PFSK-1 (cell line): ENCODE results near the gene PRKN.

Source experiments
- FOXP2 ChIP-seq: optimal IDR thresholded peaks from 2 replicates; pipeline ENCODE3; 2011; ENCODE audit warnings: borderline replicate concordance, control low read depth, inconsistent platforms; ENCODE audit not compliant: insufficient read depth; ENCODE audit errors: extremely low read length, extremely low read depth
- POLR2AphosphoS5 ChIP-seq: IDR thresholded peaks from 2 replicates; pipeline ENCODE4 v1.6.1; 2012; ENCODE audit warnings: low read depth, mild to moderate bottlenecking, control low read depth, low read length, moderate library complexity
- SIN3A ChIP-seq: IDR thresholded peaks from 2 replicates; pipeline ENCODE4 v1.6.1; 2012; ENCODE audit warnings: mild to moderate bottlenecking, low read length, moderate library complexity, borderline replicate concordance; ENCODE audit not compliant: insufficient read depth
- TAF1 ChIP-seq: IDR thresholded peaks from 2 replicates; pipeline ENCODE4 v1.6.1; 2012; ENCODE audit warnings: low read length, control low read depth, borderline replicate concordance; ENCODE audit not compliant: insufficient read depth
- TF ChIP-seq, protein P1 (sequence below), 2 experiments: IDR thresholded peaks; 2 replicates each; pipeline versions ENCODE4 v1.6.1 to v1.8.0; 2011 to 2012; ENCODE audit warnings: low read depth in 2 of 2, low read length in 2 of 2, control low read depth in 1 of 2, inconsistent platforms in 1 of 2, mild to moderate bottlenecking in 1 of 2, moderate library complexity in 1 of 2; ENCODE audit not compliant: insufficient read depth in 1 of 2

The PRKN gene

DNA sequence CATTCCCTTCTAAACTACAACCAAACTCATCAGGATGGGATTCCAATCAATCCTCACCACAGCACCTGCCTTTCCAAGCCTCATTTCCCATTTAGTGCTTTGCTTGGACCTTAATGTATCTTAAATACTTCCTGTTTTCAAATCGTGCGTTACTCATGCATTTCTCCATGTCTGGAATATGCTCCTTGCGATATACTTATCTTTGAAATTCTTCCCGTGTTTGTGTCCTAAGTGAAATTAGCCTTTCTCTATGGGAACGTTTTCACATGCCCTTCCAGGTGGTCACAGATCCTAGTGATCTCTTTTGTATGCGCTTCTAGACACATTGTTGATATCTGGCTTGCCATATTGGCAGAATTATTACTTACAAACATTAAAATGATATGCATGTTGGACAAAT is 833.1 kb downstream of the PRKN start:
- TF ChIP-seq FOXP2, result no peak
- TF ChIP-seq SIN3A, result no peak
- TF ChIP-seq, protein P1, sequence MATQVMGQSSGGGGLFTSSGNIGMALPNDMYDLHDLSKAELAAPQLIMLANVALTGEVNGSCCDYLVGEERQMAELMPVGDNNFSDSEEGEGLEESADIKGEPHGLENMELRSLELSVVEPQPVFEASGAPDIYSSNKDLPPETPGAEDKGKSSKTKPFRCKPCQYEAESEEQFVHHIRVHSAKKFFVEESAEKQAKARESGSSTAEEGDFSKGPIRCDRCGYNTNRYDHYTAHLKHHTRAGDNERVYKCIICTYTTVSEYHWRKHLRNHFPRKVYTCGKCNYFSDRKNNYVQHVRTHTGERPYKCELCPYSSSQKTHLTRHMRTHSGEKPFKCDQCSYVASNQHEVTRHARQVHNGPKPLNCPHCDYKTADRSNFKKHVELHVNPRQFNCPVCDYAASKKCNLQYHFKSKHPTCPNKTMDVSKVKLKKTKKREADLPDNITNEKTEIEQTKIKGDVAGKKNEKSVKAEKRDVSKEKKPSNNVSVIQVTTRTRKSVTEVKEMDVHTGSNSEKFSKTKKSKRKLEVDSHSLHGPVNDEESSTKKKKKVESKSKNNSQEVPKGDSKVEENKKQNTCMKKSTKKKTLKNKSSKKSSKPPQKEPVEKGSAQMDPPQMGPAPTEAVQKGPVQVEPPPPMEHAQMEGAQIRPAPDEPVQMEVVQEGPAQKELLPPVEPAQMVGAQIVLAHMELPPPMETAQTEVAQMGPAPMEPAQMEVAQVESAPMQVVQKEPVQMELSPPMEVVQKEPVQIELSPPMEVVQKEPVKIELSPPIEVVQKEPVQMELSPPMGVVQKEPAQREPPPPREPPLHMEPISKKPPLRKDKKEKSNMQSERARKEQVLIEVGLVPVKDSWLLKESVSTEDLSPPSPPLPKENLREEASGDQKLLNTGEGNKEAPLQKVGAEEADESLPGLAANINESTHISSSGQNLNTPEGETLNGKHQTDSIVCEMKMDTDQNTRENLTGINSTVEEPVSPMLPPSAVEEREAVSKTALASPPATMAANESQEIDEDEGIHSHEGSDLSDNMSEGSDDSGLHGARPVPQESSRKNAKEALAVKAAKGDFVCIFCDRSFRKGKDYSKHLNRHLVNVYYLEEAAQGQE (IDR thresholded peaks at IDR 0.05; ENCODE audit: insufficient read depth in 1 of 2, low read depth in 2 of 2, low read length in 2 of 2), result no peak
- TF ChIP-seq TAF1, result no peak
- no peak for TF ChIP-seq POLR2AphosphoS5

DNA sequence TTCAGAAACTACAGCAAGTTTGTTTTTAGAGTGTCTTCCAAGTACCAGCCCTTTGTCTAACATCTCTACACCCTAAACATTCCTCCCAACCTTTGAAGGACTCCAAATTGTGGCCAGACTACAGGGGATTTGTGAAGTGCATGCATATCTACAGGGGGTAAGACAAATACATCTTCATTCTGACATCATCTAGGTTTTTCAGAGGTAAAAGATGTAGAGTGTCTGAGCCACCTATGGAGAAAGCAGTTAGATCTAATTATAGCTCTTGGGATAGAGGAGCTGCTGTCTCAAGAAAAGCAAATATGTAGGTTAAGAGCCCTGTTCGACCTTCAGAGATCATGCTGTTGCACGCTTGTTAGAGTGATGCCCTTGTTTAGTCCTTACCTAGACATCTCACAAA is 836.0 kb downstream of the PRKN start:
- TF ChIP-seq SIN3A (no peak), FOXP2 (no peak)

DNA sequence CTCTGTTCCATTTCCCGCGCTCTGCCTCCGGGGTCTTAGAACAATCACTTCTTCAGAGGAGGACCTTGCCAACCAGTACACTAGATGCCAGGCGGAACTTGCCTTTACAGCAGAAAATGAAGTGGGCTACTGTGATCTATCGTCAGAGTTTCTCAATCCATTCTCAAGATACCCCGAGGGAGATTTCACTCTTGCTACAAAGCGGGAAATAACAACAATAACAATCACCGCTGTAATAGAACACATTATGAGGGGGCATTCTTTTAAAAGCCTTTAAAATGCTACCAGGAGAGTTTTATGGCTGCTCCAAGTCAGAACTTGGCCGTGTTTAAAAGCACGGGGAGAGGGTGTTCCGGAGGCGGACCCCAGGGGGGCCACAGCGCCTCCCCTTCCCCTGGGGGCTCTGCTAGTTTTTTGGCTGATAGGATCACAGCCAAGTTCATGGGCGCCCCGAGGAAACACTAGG is 836.7 kb downstream of the PRKN start:
- TF ChIP-seq POLR2AphosphoS5 (no peak), TAF1 (no peak), FOXP2 (no peak), SIN3A (no peak)
- TF ChIP-seq, protein P1 (IDR thresholded peaks at IDR 0.05; ENCODE audit: insufficient read depth in 1 of 2, low read depth in 2 of 2, low read length in 2 of 2), result no peak

DNA sequence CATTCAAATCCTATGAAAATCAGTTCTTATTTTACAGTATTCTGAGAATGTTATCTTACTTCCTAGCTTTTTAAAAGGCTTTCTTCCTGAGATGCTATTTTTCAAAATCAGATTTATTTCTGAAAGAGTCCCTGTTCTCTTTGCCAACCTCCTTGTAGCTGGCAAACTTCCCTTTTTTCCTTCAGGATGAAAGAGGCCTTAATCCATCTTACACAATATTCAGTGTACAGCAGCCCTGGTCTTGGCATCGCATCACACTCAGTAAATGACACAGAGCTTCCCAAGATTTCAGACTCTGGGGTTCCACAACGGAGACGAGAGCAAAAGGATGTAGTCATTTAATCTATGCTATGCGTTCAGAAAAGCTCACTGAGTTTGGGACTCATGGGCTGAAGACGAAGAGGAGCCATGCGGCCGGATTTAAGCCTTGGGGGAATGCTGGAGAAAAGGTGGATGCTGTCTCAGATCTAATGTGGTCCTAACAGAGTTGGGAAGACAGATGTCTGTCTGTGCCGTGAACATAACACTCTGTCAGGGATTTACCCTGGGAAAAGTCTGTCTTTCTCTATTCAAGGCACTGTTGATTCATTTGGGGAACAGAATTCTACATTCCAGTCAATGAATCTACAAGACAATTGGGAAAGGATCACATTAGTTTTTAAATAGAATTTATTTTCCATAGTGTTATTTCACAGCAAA is 837.3 kb downstream of the PRKN start:
- TF ChIP-seq SIN3A (no peak), TAF1 (no peak), FOXP2 (no peak), POLR2AphosphoS5 (no peak)
- TF ChIP-seq, protein P1 (IDR thresholded peaks at IDR 0.05; ENCODE audit: insufficient read depth in 1 of 2, low read depth in 2 of 2, low read length in 2 of 2), result no peak

DNA sequence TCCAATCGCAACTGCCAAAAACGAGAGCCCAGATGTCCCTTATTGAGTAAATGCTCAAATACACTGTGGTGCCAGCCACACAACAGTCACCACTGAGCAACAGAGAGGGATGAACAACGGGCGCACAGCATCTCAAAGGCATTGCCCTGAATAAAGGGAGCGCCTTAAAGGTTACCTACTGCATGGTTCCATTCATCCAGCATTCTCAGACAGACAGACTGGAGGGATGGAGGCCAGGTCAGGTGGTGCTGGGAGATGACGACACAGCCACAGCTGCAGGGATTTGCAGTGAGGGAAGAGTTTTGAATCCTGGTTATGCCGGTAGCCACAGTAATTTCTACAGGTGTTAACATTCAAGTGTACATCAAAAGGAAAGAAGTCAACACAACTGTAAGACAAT is 838.2 kb downstream of the PRKN start:
- no peak for TF ChIP-seq POLR2AphosphoS5

DNA sequence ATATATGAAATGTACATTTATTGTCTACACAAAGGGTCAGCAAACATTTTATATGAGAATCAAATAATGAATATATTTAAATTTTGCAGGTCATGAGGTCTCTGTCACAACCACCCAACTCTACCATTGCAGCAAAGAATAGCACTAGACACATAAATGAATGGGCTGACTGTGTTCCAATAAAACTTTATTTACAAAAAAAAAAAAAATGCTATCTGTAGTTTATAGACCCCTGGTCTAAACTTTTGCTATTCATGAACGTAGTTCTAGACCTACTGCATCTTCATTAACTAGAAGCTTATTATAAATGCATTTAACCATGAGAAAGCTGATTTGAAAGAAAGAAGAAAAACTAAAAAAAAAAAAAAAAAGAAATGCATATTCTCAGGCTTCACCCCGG is 842.8 kb downstream of the PRKN start:
- TF ChIP-seq TAF1 (no peak), POLR2AphosphoS5 (no peak), FOXP2 (no peak)
- TF ChIP-seq, protein P1 (IDR thresholded peaks at IDR 0.05; ENCODE audit: insufficient read depth in 1 of 2, low read depth in 2 of 2, low read length in 2 of 2), result no peak
